Common myeloid progenitor, CD34-positive (primary cell): ENCODE data around the gene BLOC1S2.
A peak's percentile ranks its signal among the peaks of the same experiment; 100 is the strongest.

ENCODE experiments used
- CTCF ChIA-PET: fragments of 350-600 bp; sonication (Branson Sonifier 250); formaldehyde crosslinking; loops from one replicate; lab custom pipeline; 2021; ENCODE audit warnings: antibody characterized with exemption; lab: Charles Lee
- POLR2A ChIA-PET: fragments of 350-600 bp; sonication (Branson Sonifier 250); formaldehyde crosslinking; loops from one replicate; lab custom pipeline; 2021; ENCODE audit warnings: antibody characterized with exemption; lab: Charles Lee
- DNase-seq, 3 donors: peaks; one replicate each; pipeline versions ENCODE4 v3.0.0 to v3.0.0-alpha.2; 2013
- H3K27ac ChIP-seq, 2 experiments: 1 replicate in 1 of 2; 2 replicates in 1 of 2; pipeline ENCODE4 v1.7.0; 2013; ENCODE audit warnings: inconsistent platforms in 2 of 2, low read length in 2 of 2, mild to moderate bottlenecking in 2 of 2, low read depth in 1 of 2, moderate library complexity in 1 of 2; ENCODE audit not compliant: severe bottlenecking in 2 of 2, insufficient read depth in 1 of 2, poor library complexity in 1 of 2
- H3K27me3 ChIP-seq, 5 experiments: replicated peaks in 2 of 5; 1 replicate in 3 of 5; 2 replicates in 2 of 5; pipeline versions ENCODE4 v1.6.1 to v1.7.0; 2013; ENCODE audit warnings: low read length in 4 of 5, mild to moderate bottlenecking in 2 of 5, moderate library complexity in 2 of 5, inconsistent platforms in 1 of 5; ENCODE audit not compliant: insufficient read depth in 5 of 5, control insufficient read depth in 4 of 5
- H3K36me3 ChIP-seq, 4 experiments: 1 replicate in 2 of 4; 2 replicates in 2 of 4; pipeline versions ENCODE4 v1.6.1 to v1.7.0; 2013; ENCODE audit warnings: low read length in 3 of 4, control low read depth in 1 of 4, mild to moderate bottlenecking in 1 of 4; ENCODE audit not compliant: control insufficient read depth in 4 of 4, insufficient read depth in 4 of 4
- H3K4me1 ChIP-seq, 4 experiments: 1 replicate in 3 of 4; 2 replicates in 1 of 4; pipeline versions ENCODE4 v1.6.1 to v1.7.1; 2013; ENCODE audit warnings: low read length in 3 of 4, mild to moderate bottlenecking in 3 of 4, control low read depth in 1 of 4, inconsistent platforms in 1 of 4, moderate library complexity in 1 of 4; ENCODE audit not compliant: control insufficient read depth in 4 of 4, insufficient read depth in 4 of 4; ENCODE audit errors: control extremely low read depth in 1 of 4
- H3K4me3 ChIP-seq, 7 experiments: 1 replicate in 4 of 7; 2 replicates in 3 of 7; pipeline versions ENCODE4 v1.5.1 to v1.7.0; 2013; ENCODE audit warnings: mild to moderate bottlenecking in 7 of 7, low read length in 6 of 7, moderate library complexity in 6 of 7, inconsistent platforms in 2 of 7, low read depth in 2 of 7, control low read depth in 1 of 7; ENCODE audit not compliant: insufficient read depth in 4 of 7, control insufficient read depth in 1 of 7; ENCODE audit errors: extremely low read depth in 1 of 7
- H3K9me3 ChIP-seq, 5 experiments: 1 replicate in 4 of 5; 2 replicates in 1 of 5; pipeline versions ENCODE4 v1.6.1 to v1.7.1; 2013; ENCODE audit warnings: low read length in 4 of 5, mild to moderate bottlenecking in 2 of 5, inconsistent platforms in 1 of 5, low read depth in 1 of 5, moderate library complexity in 1 of 5; ENCODE audit not compliant: control insufficient read depth in 4 of 5, insufficient read depth in 2 of 5; ENCODE audit errors: control extremely low read depth in 1 of 5
- WGBS: methylation state at CpG from one replicate; pipeline ENCODE4 v1.1.5; 2013; ENCODE audit not compliant: insufficient coverage; 5-methylcytosine and 5-hydroxymethylcytosine counted together

BLOC1S2 gene

DNA sequence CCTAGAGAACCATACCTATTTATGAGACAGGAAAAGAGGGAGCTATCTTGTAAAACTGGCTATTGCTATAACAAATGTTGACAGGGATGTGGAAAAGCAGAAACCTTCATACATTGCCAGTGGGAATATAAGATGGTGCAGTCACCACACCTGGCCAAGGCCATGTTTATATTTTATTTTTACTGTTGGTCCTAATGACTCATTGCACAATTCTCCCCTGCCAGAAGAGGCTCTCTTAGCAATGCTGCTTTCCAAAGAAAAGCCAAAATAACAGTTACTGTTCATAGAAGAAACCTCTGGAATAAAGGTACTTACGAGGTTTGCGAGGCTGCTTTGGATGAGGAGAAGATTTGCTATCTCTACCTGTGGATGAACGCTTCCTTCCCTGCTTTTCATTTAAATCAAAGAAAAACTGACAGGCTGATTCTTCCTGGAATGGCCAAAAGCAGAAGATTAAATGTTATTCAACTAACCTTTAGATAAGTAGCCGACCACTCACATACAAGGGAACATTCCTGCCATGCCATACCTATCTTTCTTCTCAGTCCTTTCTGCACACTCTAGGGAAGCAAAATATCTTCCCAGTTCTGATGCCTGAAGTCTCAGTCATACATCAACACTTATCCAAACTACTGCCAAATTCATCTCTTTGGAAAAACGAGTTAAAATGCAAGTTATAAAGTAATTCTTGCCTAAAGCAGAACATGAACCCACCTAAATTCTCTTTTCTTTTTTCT, 40.8 kb downstream of the BLOC1S2 start:
- no peak for DNase-seq
- Histone ChIP-seq H3K27me3 (no peaks in the 10 kb centered on the region), H3K36me3 (peaks cover 32 to 73% (median 52%) of the 10 kb centered on the region in 4 experiments), H3K4me3 (no peak overlapping the region), H3K4me1 (no peaks in the 10 kb centered on the region), H3K9me3 (no peaks in the 10 kb centered on the region), H3K27ac (no peak overlapping the region)
- CTCF ChIA-PET: no interaction called here
- POLR2A ChIA-PET: no interaction called here
- WGBS: 100% methylated on average over 5 of the region's 5 CpGs

DNA sequence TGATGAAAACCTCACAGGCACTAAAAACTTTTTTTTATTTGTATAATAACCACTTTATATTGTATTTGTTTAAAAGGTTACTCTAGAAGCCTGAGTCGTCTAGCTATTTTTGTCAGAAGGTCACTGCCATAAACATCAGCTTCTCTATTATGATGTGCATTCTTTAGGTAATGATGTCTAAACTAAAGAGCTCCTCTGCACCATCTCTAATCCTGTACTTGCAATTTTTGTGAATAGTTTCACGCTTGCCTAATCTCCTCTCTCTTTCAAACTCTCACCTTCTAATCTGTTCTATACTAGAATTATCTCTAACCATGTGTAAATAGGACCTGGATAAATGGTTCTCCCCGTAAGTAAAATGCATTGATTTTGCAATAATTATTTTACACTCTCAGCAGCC, 46.6 kb downstream of the BLOC1S2 start:
- no peak for DNase-seq
- Histone ChIP-seq H3K27me3 (no peaks in the 10 kb centered on the region), H3K27ac (no peak overlapping the region), H3K36me3 (peaks cover 36 to 73% (median 48%) of the 10 kb centered on the region in 4 experiments), H3K4me3 (no peak overlapping the region), H3K4me1 (no peaks in the 10 kb centered on the region), H3K9me3 (no peaks in the 10 kb centered on the region)
- WGBS: no CpG with 5 or more reads among the region's 3 CpGs
- ChIA-PET CTCF (interaction anchor here (1.8 to 2.6 kb wide), 2 partner anchors 10 kb away, joined by 4 to 10 read pairs; no protein-coding TSS in a partner anchor), POLR2A (no interaction called here)

- ChIA-PET POLR2A (no interaction called here), CTCF (interaction anchor here (0.5 to 1.8 kb wide), 2 partner anchors 8 to 24 kb away, joined by 3 to 4 read pairs; no protein-coding TSS in a partner anchor)
- no peak for DNase-seq
- no peaks in the 10 kb centered on the region for H3K27me3 ChIP-seq
- H3K9me3 ChIP-seq: no peaks in the 10 kb centered on the region
- WGBS: 95% methylated on average over 6 of the region's 7 CpGs
- no peak overlapping the region for H3K4me3 ChIP-seq
- peaks cover 29 to 77% (median 44%) of the 10 kb centered on the region in 4 experiments for H3K36me3 ChIP-seq
- H3K4me1 ChIP-seq: no peaks in the 10 kb centered on the region
- H3K27ac ChIP-seq: no peak overlapping the region
These were observed 48.1 kb downstream of the BLOC1S2 start for GRCh38 chr10:100238429-100238828.

DNA sequence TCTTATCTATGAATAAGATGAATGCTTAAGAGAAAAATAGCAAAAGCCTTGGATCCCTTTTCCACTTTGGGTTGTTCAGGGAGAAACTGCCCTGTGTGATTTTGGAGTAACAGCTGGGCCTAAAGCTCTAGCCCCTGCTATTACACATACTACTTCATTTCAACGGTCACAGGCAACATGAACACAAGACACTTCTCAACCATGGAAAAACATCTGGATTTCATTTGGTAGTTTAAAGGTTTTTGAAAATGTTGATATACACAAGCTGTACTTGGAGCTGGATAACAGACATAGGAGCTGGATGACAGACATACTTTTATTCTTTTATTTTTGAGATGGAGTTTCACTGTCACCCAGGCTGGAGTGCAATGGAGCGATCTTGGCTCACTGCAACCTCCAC, 54.4 kb downstream of the BLOC1S2 start:
- Histone ChIP-seq H3K36me3 (peaks cover 14 to 45% (median 28%) of the 10 kb centered on the region in 4 experiments), H3K4me3 (no peak overlapping the region), H3K9me3 (no peaks in the 10 kb centered on the region), H3K27me3 (no peaks in the 10 kb centered on the region), H3K4me1 (peaks cover 0 to 19% (median 3%) of the 10 kb centered on the region in 4 experiments), H3K27ac (no peak overlapping the region)
- ChIA-PET POLR2A (no interaction called here), CTCF (no interaction called here)
- WGBS: 88% methylated on average over 1 of the region's 2 CpGs
- no peak for DNase-seq

GRCh38 chr10:100229819-100230422, 56.6 kb downstream of the BLOC1S2 start:
- H3K4me1 ChIP-seq: peaks cover 0 to 19% (median 3%) of the 10 kb centered on the region in 4 experiments
- 75% methylated on average over 18 of the region's 21 CpGs for WGBS
- H3K9me3 ChIP-seq: no peaks in the 10 kb centered on the region
- ChIA-PET POLR2A (interaction anchor here (0.6 kb wide), 1 partner anchor 26 kb away, joined by 4 read pairs; no protein-coding TSS in a partner anchor), CTCF (interaction anchor here (1.1 kb wide), 1 partner anchor 10 kb away, joined by 4 read pairs; no protein-coding TSS in a partner anchor)
- no peak for DNase-seq
- peak overlapping the region in 6 of 7 experiments; percentile 74 to 100 (median 96) for H3K4me3 ChIP-seq
- peaks cover 3 to 33% (median 18%) of the 10 kb centered on the region in 4 experiments for H3K36me3 ChIP-seq
- H3K27ac ChIP-seq: peak overlapping the region; percentile 88 to 91
- H3K27me3 ChIP-seq: no peaks in the 10 kb centered on the region

- whole genome bisulfite sequencing: 77% methylated on average over 5 of the region's 5 CpGs
- Histone ChIP-seq H3K27me3 (no peaks in the 10 kb centered on the region), H3K9me3 (no peaks in the 10 kb centered on the region), H3K4me3 (no peak overlapping the region), H3K27ac (no peak overlapping the region), H3K36me3 (peaks cover 6 to 38% (median 19%) of the 10 kb centered on the region in 4 experiments), H3K4me1 (peaks cover 0 to 10% (median 1%) of the 10 kb centered on the region in 4 experiments)
- CTCF ChIA-PET: interaction anchor here (1.2 to 3.8 kb wide), 3 partner anchors 8 to 13 kb away, joined by 4 to 9 read pairs (median 4); no protein-coding TSS in a partner anchor
- POLR2A ChIA-PET: interaction anchor here (0.7 to 1.4 kb wide), 2 partner anchors 33 to 413 kb away, joined by 3 to 7 read pairs; no protein-coding TSS in a partner anchor
- DNase-seq: peak in 2 of 3 donors; percentile 18 to 26
These were observed 62.6 kb downstream of the BLOC1S2 start for GRCh38 chr10:100223879-100224278.
